Suppressor macrophage treated with lipopolysaccharide for 1 hour (primary cell): ENCODE results near the gene NLRC3.

Source experiments
- DNase-seq, 3 donors: peaks; one replicate each; pipeline ENCODE4 v3.0.0-alpha.2; 2020 to 2022

The NLRC3 gene

GRCh38 chr16:3542601-3543373 lies 34.4 kb downstream of the NLRC3 start:
- no peak for DNase-seq

- no peak for DNase-seq
Observed at GRCh38 chr16:3541527-3542155, 35.6 kb downstream of the NLRC3 start.

GRCh38 chr16:3538222-3538621 lies 39.0 kb downstream of the NLRC3 start:
- no peak for DNase-seq

GRCh38 chr16:3536851-3537250 lies 40.4 kb downstream of the NLRC3 start:
- no peak for DNase-seq

GRCh38 chr16:3536271-3536731 lies 40.9 kb downstream of the NLRC3 start:
- DNase-seq: no peak

GRCh38 chr16:3534126-3534525 lies 43.1 kb downstream of the NLRC3 start:
- DNase-seq: no peak

GRCh38 chr16:3532741-3533140 lies 44.5 kb downstream of the NLRC3 start:
- DNase-seq: no peak

- no peak for DNase-seq
Observed at GRCh38 chr16:3530371-3530914, 46.8 kb downstream of the NLRC3 start.

- DNase-seq: no peak
Observed at GRCh38 chr16:3529175-3529574, 48.0 kb downstream of the NLRC3 start.

GRCh38 chr16:3528406-3528805 lies 48.8 kb downstream of the NLRC3 start:
- DNase-seq: no peak

GRCh38 chr16:3527216-3527829 lies 49.9 kb downstream of the NLRC3 start:
- DNase-seq: peak; percentile 64 to 77 (median 71)

GRCh38 chr16:3525951-3526350 lies 51.3 kb downstream of the NLRC3 start:
- DNase-seq: no peak

GRCh38 chr16:3523281-3523680 lies 53.9 kb downstream of the NLRC3 start:
- DNase-seq: no peak

GRCh38 chr16:3520841-3521240 lies 56.4 kb downstream of the NLRC3 start:
- no peak for DNase-seq

- DNase-seq: no peak
Observed at GRCh38 chr16:3520413-3520812, 56.8 kb downstream of the NLRC3 start.

- DNase-seq: no peak
Observed at GRCh38 chr16:3519581-3519980, 57.6 kb downstream of the NLRC3 start.

- DNase-seq: no peak
Observed at GRCh38 chr16:3518986-3519348, 58.2 kb downstream of the NLRC3 start.

GRCh38 chr16:3518292-3518985 lies 58.8 kb downstream of the NLRC3 start:
- no peak for DNase-seq

GRCh38 chr16:3515897-3516296 lies 61.3 kb downstream of the NLRC3 start:
- no peak for DNase-seq

- DNase-seq: no peak
Observed at GRCh38 chr16:3514621-3515020, 62.6 kb downstream of the NLRC3 start.

GRCh38 chr16:3513892-3514583 lies 63.2 kb downstream of the NLRC3 start:
- DNase-seq: no peak
